Esophagus muscularis mucosa (tissue), 3 donors: ENCODE results near the gene CST4.

Experiments
- POLR2A ChIP-seq: fragments of 450-650 bp; IDR thresholded peaks from one replicate; pipeline ENCODE4 v1.6.1; 2017; ENCODE audit warnings: antibody characterized with exemption, moderate library complexity, mild to moderate bottlenecking, low read depth
- POLR2AphosphoS5 ChIP-seq, 2 donors: sonication (generic); formaldehyde crosslinking; IDR thresholded peaks; one replicate each; pipeline ENCODE4 v1.6.1; 2017; ENCODE audit warnings: antibody characterized with exemption in 2 of 2
- TF ChIP-seq, protein P1 (sequence below), 3 experiments: fragments of 200-600 bp in 2 of 3; fragments of 450-650 bp in 1 of 3; sonication (generic) in 2 of 3; IDR thresholded peaks; one replicate each; pipeline ENCODE4 v1.5.1; 2017 to 2019; ENCODE audit warnings: antibody characterized with exemption in 3 of 3, mild to moderate bottlenecking in 2 of 3, moderate library complexity in 1 of 3

DNA sequence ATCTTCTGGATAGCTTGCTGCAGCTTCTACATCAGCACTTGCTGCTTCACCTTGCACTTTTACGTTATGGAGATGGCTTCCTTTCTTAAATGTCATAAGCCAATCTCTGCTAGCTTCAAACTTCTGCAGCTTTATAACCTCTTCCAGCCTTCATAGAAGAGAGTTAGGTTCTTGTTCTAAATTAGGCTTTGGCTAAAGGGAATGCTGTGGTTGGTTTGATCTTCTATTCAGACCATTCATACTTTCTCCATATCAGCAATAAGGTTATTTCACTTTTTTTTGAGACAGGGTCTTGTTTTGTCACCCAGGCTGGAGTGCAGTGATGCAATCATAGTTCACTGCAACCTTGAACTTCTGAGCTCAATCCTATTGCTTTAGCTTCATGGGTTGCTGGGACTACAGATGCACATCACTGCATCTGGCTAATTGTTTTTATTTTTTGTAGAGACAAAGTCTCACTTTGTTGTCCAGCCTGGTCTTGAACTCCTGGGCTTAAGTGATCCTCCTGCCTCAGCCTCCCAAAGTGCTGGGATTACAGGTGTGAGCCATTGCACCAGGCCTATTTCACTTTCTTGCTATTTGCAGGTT lies 38.9 kb downstream of the CST4 start:
- TF ChIP-seq, protein P1, sequence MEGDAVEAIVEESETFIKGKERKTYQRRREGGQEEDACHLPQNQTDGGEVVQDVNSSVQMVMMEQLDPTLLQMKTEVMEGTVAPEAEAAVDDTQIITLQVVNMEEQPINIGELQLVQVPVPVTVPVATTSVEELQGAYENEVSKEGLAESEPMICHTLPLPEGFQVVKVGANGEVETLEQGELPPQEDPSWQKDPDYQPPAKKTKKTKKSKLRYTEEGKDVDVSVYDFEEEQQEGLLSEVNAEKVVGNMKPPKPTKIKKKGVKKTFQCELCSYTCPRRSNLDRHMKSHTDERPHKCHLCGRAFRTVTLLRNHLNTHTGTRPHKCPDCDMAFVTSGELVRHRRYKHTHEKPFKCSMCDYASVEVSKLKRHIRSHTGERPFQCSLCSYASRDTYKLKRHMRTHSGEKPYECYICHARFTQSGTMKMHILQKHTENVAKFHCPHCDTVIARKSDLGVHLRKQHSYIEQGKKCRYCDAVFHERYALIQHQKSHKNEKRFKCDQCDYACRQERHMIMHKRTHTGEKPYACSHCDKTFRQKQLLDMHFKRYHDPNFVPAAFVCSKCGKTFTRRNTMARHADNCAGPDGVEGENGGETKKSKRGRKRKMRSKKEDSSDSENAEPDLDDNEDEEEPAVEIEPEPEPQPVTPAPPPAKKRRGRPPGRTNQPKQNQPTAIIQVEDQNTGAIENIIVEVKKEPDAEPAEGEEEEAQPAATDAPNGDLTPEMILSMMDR (IDR thresholded peaks at IDR 0.05): no peak
- TF ChIP-seq POLR2A: no peak
- TF ChIP-seq POLR2AphosphoS5 (IDR thresholded peaks at IDR 0.05): no peak
